Peyer's patch (tissue), 4 donors: ENCODE results near the gene TMEM108. TPM values are rescaled to one million over a fixed set of nuclear protein-coding genes. Genes with fewer than 3 reads are reported as not detected.

Experiments used
- DNase-seq, 3 donors: peaks; one replicate each; pipeline ENCODE4 v3.0.0-alpha.2; 2017 to 2019
- H3K27ac ChIP-seq, 4 donors: fragments of 200-600 bp; sonication (generic); one replicate each; pipeline ENCODE4 v1.5.1; 2016 to 2019
- H3K27me3 ChIP-seq, 2 donors: fragments of 200-600 bp; sonication (generic); one replicate each; pipeline ENCODE4 v1.5.1; 2019
- H3K36me3 ChIP-seq, 3 donors: fragments of 200-600 bp; sonication (generic); one replicate each; pipeline ENCODE4 v1.5.1; 2016 to 2019
- H3K4me1 ChIP-seq, 4 donors: fragments of 200-600 bp; sonication (generic); one replicate each; pipeline ENCODE4 v1.5.1; 2016 to 2019
- H3K4me3 ChIP-seq, 4 donors: fragments of 200-600 bp; sonication (generic); 1 replicate in 3 of 4; 2 replicates in 1 of 4; pipeline ENCODE4 v1.5.1; 2016 to 2019; ENCODE audit warnings: mild to moderate bottlenecking in 1 of 4
- H3K9me3 ChIP-seq, 4 donors: fragments of 200-600 bp; sonication (generic); one replicate each; pipeline ENCODE4 v1.5.1; 2016 to 2019; ENCODE audit warnings: mild to moderate bottlenecking in 1 of 4
- CTCF ChIP-seq, 6 experiments: fragments of 450-650 bp in 4 of 6; fragments of 200-600 bp in 2 of 6; sonication (generic) in 1 of 6; IDR thresholded peaks; one replicate each; pipeline ENCODE4 v1.5.1; 2017 to 2019; ENCODE audit warnings: antibody characterized with exemption in 6 of 6, mild to moderate bottlenecking in 3 of 6, moderate library complexity in 1 of 6
- POLR2A ChIP-seq, 2 donors: fragments of 450-650 bp; IDR thresholded peaks; one replicate each; pipeline ENCODE4 v1.5.1; 2017; ENCODE audit warnings: antibody characterized with exemption in 2 of 2, mild to moderate bottlenecking in 2 of 2, moderate library complexity in 2 of 2
- total RNA-seq, 4 donors: library from RNA; depleted of rRNA; stranded (reverse); fragments of >200 nt; gene quantifications; one replicate each; pipeline ENCODE4 v1.1.0, GENCODE V29; 2016

TMEM108 gene
- total RNA-seq, 4 donors from 2014 or later = 1.4 to 1.7 TPM; not detected in 2

GRCh38 chr3:133368371-133369067 lies 330.3 kb downstream of the TMEM108 start:
- Histone ChIP-seq H3K36me3 (no peaks in the 10 kb centered on the region), H3K9me3 (no peaks in the 10 kb centered on the region), H3K4me1 (no peaks in the 10 kb centered on the region), H3K27ac (no peak overlapping the region), H3K27me3 (no peaks in the 10 kb centered on the region), H3K4me3 (no peak overlapping the region)
- no peak for DNase-seq
- no peak for TF ChIP-seq POLR2A (IDR thresholded peaks at IDR 0.05)
- TF ChIP-seq CTCF (IDR thresholded peaks at IDR 0.05) = no peak

GRCh38 chr3:133369068-133369440 lies 330.9 kb downstream of the TMEM108 start:
- Histone ChIP-seq H3K27ac (no peak overlapping the region), H3K4me3 (no peak overlapping the region), H3K27me3 (no peaks in the 10 kb centered on the region), H3K9me3 (no peaks in the 10 kb centered on the region), H3K36me3 (no peaks in the 10 kb centered on the region), H3K4me1 (no peaks in the 10 kb centered on the region)
- TF ChIP-seq CTCF (IDR thresholded peaks at IDR 0.05) (no peak), POLR2A (IDR thresholded peaks at IDR 0.05) (no peak)
- DNase-seq = no peak

GRCh38 chr3:133371181-133371580 lies 333.0 kb downstream of the TMEM108 start:
- H3K36me3 ChIP-seq = no peaks in the 10 kb centered on the region
- H3K9me3 ChIP-seq = no peaks in the 10 kb centered on the region
- DNase-seq = no peak
- no peaks in the 10 kb centered on the region for H3K27me3 ChIP-seq
- no peak overlapping the region for H3K27ac ChIP-seq
- H3K4me1 ChIP-seq = no peaks in the 10 kb centered on the region
- H3K4me3 ChIP-seq = no peak overlapping the region
- TF ChIP-seq POLR2A (IDR thresholded peaks at IDR 0.05) = no peak
- no peak for TF ChIP-seq CTCF (IDR thresholded peaks at IDR 0.05)

GRCh38 chr3:133371676-133372075 lies 333.5 kb downstream of the TMEM108 start:
- TF ChIP-seq POLR2A (IDR thresholded peaks at IDR 0.05) (no peak), CTCF (IDR thresholded peaks at IDR 0.05) (no peak)

GRCh38 chr3:133374708-133375402 lies 336.7 kb downstream of the TMEM108 start:
- H3K36me3 ChIP-seq = no peaks in the 10 kb centered on the region
- H3K27ac ChIP-seq = no peak overlapping the region
- TF ChIP-seq CTCF (IDR thresholded peaks at IDR 0.05) (no peak), POLR2A (IDR thresholded peaks at IDR 0.05) (no peak)
- H3K4me3 ChIP-seq = no peak overlapping the region
- no peaks in the 10 kb centered on the region for H3K27me3 ChIP-seq
- H3K4me1 ChIP-seq = no peaks in the 10 kb centered on the region
- no peaks in the 10 kb centered on the region for H3K9me3 ChIP-seq
- DNase-seq = no peak

More at GRCh38 chr3:133371676-133372075, 333.5 kb downstream of the TMEM108 start:
- no peak overlapping the region for H3K27ac ChIP-seq
- no peak overlapping the region for H3K4me3 ChIP-seq
- H3K4me1 ChIP-seq = no peaks in the 10 kb centered on the region
- no peak for DNase-seq
- no peaks in the 10 kb centered on the region for H3K9me3 ChIP-seq
- H3K27me3 ChIP-seq = no peaks in the 10 kb centered on the region
- H3K36me3 ChIP-seq = no peaks in the 10 kb centered on the region
